ENCODE measurements around the gene KCNH3. TPM values are rescaled to one million over a fixed set of nuclear protein-coding genes. Genes with fewer than 3 reads are reported as not detected.

Gene KCNH3
- total RNA-seq, 1 experiment from 2014 or later: not detected

- Histone ChIP-seq H3K4me1 (ENCODE audit: low read length) (no peaks in the 10 kb centered on the region), H3K9ac (ENCODE audit: low read length) (no peak overlapping the region), H3K4me2 (ENCODE audit: low read depth, low read length, poor library complexity, severe bottlenecking) (no peak overlapping the region), H3K9me3 (ENCODE audit: low read length) (no peaks in the 10 kb centered on the region), H2AFZ (ENCODE audit: low read length) (no peak overlapping the region), H4K20me1 (ENCODE audit: insufficient read depth, low read depth, low read length) (no peaks in the 10 kb centered on the region), H3K27ac (ENCODE audit: low read length) (no peak overlapping the region), H3K9me2 (replicated peaks; ENCODE audit: insufficient read depth, low read length) (no peaks in the 10 kb centered on the region), H3K27me3 (ENCODE audit: low read length) (no peaks in the 10 kb centered on the region), H3K36me3 (ENCODE audit: insufficient read depth, low read length) (peaks cover 8% of the 10 kb centered on the region; the same call in 1 of the 2 replicates), H3K4me3 (ENCODE audit: low read length) (no peak overlapping the region), H3K79me2 (ENCODE audit: low read length) (no peaks in the 10 kb centered on the region)
- DNase-seq: no peak
Measured at GRCh38 chr12:49557187-49557916, 18.5 kb downstream of the KCNH3 start.

DNA sequence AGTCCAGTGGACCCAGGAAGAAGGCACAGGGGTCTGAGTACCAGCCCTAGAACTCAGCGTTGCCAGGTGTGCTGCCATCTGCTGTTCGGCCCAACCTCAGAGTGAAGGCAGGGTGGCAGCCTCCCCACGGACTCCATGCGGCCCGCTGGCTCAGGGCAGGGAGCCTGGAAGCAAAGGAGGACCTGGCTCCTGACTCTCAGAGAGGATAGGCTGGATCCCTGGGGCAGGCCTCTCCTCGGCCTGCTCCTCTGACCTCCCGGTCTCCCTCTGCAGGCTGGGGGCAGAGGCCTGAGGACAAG, 19.0 kb downstream of the KCNH3 start:
- Histone ChIP-seq H3K4me1 (ENCODE audit: low read length) (no peaks in the 10 kb centered on the region), H4K20me1 (ENCODE audit: insufficient read depth, low read depth, low read length) (no peaks in the 10 kb centered on the region), H3K9me3 (ENCODE audit: low read length) (no peaks in the 10 kb centered on the region), H3K4me3 (ENCODE audit: low read length) (no peak overlapping the region), H3K4me2 (ENCODE audit: low read depth, low read length, poor library complexity, severe bottlenecking) (no peak overlapping the region), H3K79me2 (ENCODE audit: low read length) (no peaks in the 10 kb centered on the region), H3K27ac (ENCODE audit: low read length) (no peak overlapping the region), H3K9me2 (replicated peaks; ENCODE audit: insufficient read depth, low read length) (no peaks in the 10 kb centered on the region), H3K36me3 (ENCODE audit: insufficient read depth, low read length) (peaks cover 12% of the 10 kb centered on the region; the same call in 1 of the 2 replicates), H2AFZ (ENCODE audit: low read length) (no peak overlapping the region), H3K9ac (ENCODE audit: low read length) (no peak overlapping the region), H3K27me3 (ENCODE audit: low read length) (no peaks in the 10 kb centered on the region)
- no peak for DNase-seq

DNA sequence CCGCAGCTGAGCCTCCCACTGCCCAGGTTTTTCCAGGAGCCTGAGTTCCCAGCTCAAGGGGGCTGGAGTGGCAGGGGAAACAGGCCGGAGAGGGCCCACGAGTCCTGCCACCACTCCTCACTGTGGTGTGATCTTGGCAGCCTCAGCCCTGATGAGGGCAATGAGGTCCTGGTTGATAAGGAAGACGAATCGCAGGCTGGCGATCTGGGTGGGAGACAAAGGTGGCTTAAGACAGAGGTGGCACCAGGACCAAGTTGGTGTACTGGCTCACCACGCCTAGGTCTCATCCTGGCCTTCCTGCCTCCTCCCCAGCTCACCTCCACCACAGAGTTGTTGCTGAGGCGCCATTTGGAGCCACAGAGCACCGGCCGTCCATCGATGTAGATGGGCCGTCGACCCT, 19.7 kb downstream of the KCNH3 start:
- Histone ChIP-seq H3K27me3 (ENCODE audit: low read length) (no peaks in the 10 kb centered on the region), H3K4me2 (ENCODE audit: low read depth, low read length, poor library complexity, severe bottlenecking) (no peak overlapping the region), H3K9me3 (ENCODE audit: low read length) (no peaks in the 10 kb centered on the region), H3K9me2 (replicated peaks; ENCODE audit: insufficient read depth, low read length) (no peaks in the 10 kb centered on the region), H3K79me2 (ENCODE audit: low read length) (no peaks in the 10 kb centered on the region), H3K9ac (ENCODE audit: low read length) (no peak overlapping the region), H3K4me1 (ENCODE audit: low read length) (no peaks in the 10 kb centered on the region), H3K27ac (ENCODE audit: low read length) (no peak overlapping the region), H3K4me3 (ENCODE audit: low read length) (no peak overlapping the region), H2AFZ (ENCODE audit: low read length) (no peak overlapping the region), H3K36me3 (ENCODE audit: insufficient read depth, low read length) (peaks cover 12% of the 10 kb centered on the region; the same call in 1 of the 2 replicates), H4K20me1 (ENCODE audit: insufficient read depth, low read depth, low read length) (no peaks in the 10 kb centered on the region)
- no peak for DNase-seq

DNA sequence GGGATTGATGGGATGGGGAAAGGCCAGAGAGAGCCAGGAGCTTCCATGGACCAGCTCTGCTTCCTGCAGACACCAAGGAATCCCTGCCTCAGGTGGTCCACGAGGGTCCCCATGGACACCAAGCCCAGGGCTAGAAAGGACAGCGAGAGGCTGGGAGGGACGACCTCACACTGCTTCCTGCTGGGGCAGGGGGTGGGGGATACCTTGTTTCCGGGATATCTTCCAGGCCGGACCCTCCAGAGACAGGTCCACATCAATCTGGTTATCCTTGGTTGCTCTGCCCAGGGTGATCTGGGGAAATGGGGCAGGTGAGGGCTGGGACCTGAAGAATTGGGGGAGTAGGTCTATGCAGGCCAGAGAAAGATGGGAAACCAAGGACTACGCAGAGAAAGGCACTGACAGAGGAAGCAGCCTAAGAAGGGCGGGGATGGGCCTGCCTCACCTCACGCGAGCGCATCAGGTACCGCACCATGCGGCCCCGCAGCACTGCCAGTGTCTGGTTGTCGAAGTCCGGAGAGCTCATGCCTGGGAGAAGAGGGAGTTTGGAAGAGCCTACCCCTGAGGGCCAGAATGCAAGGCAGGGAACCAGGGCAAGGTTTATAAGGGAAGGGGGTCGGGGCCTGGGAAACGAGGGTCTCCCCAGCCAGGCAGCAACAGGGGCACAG, 20.3 kb downstream of the KCNH3 start:
- Histone ChIP-seq H3K4me3 (ENCODE audit: low read length) (no peak overlapping the region), H3K27me3 (ENCODE audit: low read length) (no peaks in the 10 kb centered on the region), H3K27ac (ENCODE audit: low read length) (no peak overlapping the region), H3K36me3 (ENCODE audit: insufficient read depth, low read length) (peaks cover 12% of the 10 kb centered on the region; the same call in 1 of the 2 replicates), H3K9me3 (ENCODE audit: low read length) (no peaks in the 10 kb centered on the region), H4K20me1 (ENCODE audit: insufficient read depth, low read depth, low read length) (no peaks in the 10 kb centered on the region), H3K4me2 (ENCODE audit: low read depth, low read length, poor library complexity, severe bottlenecking) (no peak overlapping the region), H3K79me2 (ENCODE audit: low read length) (no peaks in the 10 kb centered on the region), H3K9me2 (replicated peaks; ENCODE audit: insufficient read depth, low read length) (no peaks in the 10 kb centered on the region), H3K9ac (ENCODE audit: low read length) (no peak overlapping the region), H2AFZ (ENCODE audit: low read length) (no peak overlapping the region), H3K4me1 (ENCODE audit: low read length) (no peaks in the 10 kb centered on the region)
- no peak for DNase-seq

DNA sequence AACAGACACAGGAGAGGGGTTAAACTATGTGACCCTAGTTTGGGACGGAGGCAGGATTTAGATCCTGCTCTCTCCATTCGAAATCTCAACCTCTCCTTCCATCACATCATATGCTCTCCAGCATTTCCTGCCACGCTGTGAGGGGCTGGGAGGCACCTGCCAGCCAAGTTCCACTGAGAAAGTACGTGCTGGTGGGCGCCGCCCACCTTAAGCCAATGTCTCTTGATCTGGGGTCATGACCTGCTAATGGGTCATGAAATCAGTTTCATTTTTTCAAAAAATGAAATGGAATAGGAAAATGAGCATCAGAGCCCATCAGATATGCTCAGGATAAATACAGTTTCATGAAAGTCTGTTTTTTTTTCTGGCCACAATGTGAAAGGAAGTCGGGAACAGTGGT, 21.9 kb downstream of the KCNH3 start:
- H3K79me2 ChIP-seq (ENCODE audit: low read length): peaks cover 3% of the 10 kb centered on the region; the same call in 1 of the 2 replicates
- H3K4me1 ChIP-seq (ENCODE audit: low read length): no peaks in the 10 kb centered on the region
- no peaks in the 10 kb centered on the region for H3K27me3 ChIP-seq (ENCODE audit: low read length)
- H3K36me3 ChIP-seq (ENCODE audit: insufficient read depth, low read length): peaks cover 12% of the 10 kb centered on the region; the same call in 1 of the 2 replicates
- H3K9ac ChIP-seq (ENCODE audit: low read length): no peak overlapping the region
- H2AFZ ChIP-seq (ENCODE audit: low read length): no peak overlapping the region
- H3K4me3 ChIP-seq (ENCODE audit: low read length): no peak overlapping the region
- H4K20me1 ChIP-seq (ENCODE audit: insufficient read depth, low read depth, low read length): no peaks in the 10 kb centered on the region
- no peak overlapping the region for H3K27ac ChIP-seq (ENCODE audit: low read length)
- no peaks in the 10 kb centered on the region for H3K9me3 ChIP-seq (ENCODE audit: low read length)
- H3K9me2 ChIP-seq (replicated peaks; ENCODE audit: insufficient read depth, low read length): no peaks in the 10 kb centered on the region
- no peak for DNase-seq
- no peak overlapping the region for H3K4me2 ChIP-seq (ENCODE audit: low read depth, low read length, poor library complexity, severe bottlenecking)

- no peak overlapping the region for H3K4me3 ChIP-seq (ENCODE audit: low read length)
- no peaks in the 10 kb centered on the region for H3K27me3 ChIP-seq (ENCODE audit: low read length)
- peaks cover 10% of the 10 kb centered on the region for H3K4me1 ChIP-seq (ENCODE audit: low read length)
- no peak overlapping the region for H3K4me2 ChIP-seq (ENCODE audit: low read depth, low read length, poor library complexity, severe bottlenecking)
- H4K20me1 ChIP-seq (ENCODE audit: insufficient read depth, low read depth, low read length): no peaks in the 10 kb centered on the region
- no peaks in the 10 kb centered on the region for H3K9me2 ChIP-seq (replicated peaks; ENCODE audit: insufficient read depth, low read length)
- no peak overlapping the region for H3K9ac ChIP-seq (ENCODE audit: low read length)
- H2AFZ ChIP-seq (ENCODE audit: low read length): no peak overlapping the region
- H3K79me2 ChIP-seq (ENCODE audit: low read length): peaks cover 18% of the 10 kb centered on the region
- H3K9me3 ChIP-seq (ENCODE audit: low read length): no peaks in the 10 kb centered on the region
- DNase-seq: no peak
- H3K36me3 ChIP-seq (ENCODE audit: insufficient read depth, low read length): peaks cover 12% of the 10 kb centered on the region; the same call in 1 of the 2 replicates
- H3K27ac ChIP-seq (ENCODE audit: low read length): no peak overlapping the region
Measured at GRCh38 chr12:49562233-49562632, 23.4 kb downstream of the KCNH3 start.

DNA sequence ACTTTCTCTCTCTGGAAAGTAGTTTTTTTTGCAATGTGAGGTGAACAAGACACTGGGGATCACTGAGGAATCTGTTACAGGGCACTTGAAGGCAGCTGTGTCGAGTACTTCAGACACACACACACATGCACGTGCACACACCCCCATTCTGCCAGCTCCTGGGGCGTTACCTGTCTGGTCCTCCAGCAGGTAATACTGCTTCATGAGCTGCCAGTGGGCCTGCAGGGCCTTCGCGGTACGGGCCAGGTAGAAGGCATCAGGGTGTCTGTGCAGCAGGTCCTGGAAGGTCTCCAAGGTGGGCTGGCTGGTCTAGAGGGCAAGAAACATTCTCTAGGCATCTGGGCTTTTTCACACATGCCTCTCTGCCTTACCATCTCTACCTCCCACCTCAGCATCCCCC, 24.0 kb downstream of the KCNH3 start:
- Histone ChIP-seq H3K36me3 (ENCODE audit: insufficient read depth, low read length) (peaks cover 12% of the 10 kb centered on the region; the same call in 1 of the 2 replicates), H3K27me3 (ENCODE audit: low read length) (no peaks in the 10 kb centered on the region), H3K27ac (ENCODE audit: low read length) (no peak overlapping the region), H3K9ac (ENCODE audit: low read length) (no peak overlapping the region), H3K9me3 (ENCODE audit: low read length) (no peaks in the 10 kb centered on the region), H3K79me2 (ENCODE audit: low read length) (peaks cover 22% of the 10 kb centered on the region), H3K9me2 (replicated peaks; ENCODE audit: insufficient read depth, low read length) (no peaks in the 10 kb centered on the region), H2AFZ (ENCODE audit: low read length) (no peak overlapping the region), H4K20me1 (ENCODE audit: insufficient read depth, low read depth, low read length) (no peaks in the 10 kb centered on the region), H3K4me3 (ENCODE audit: low read length) (no peak overlapping the region), H3K4me2 (ENCODE audit: low read depth, low read length, poor library complexity, severe bottlenecking) (no peak overlapping the region), H3K4me1 (ENCODE audit: low read length) (peaks cover 10% of the 10 kb centered on the region)
- no peak for DNase-seq

GRCh38 chr12:49563951-49564685, 25.3 kb downstream of the KCNH3 start:
- Histone ChIP-seq H3K79me2 (ENCODE audit: low read length) (peaks cover 33% of the 10 kb centered on the region), H3K9me2 (replicated peaks; ENCODE audit: insufficient read depth, low read length) (no peaks in the 10 kb centered on the region), H3K4me1 (ENCODE audit: low read length) (peaks cover 13% of the 10 kb centered on the region), H3K27ac (ENCODE audit: low read length) (no peak overlapping the region), H3K4me3 (ENCODE audit: low read length) (no peak overlapping the region), H2AFZ (ENCODE audit: low read length) (no peak overlapping the region), H3K27me3 (ENCODE audit: low read length) (no peaks in the 10 kb centered on the region), H3K9ac (ENCODE audit: low read length) (no peak overlapping the region), H3K9me3 (ENCODE audit: low read length) (no peaks in the 10 kb centered on the region), H4K20me1 (ENCODE audit: insufficient read depth, low read depth, low read length) (no peaks in the 10 kb centered on the region), H3K4me2 (ENCODE audit: low read depth, low read length, poor library complexity, severe bottlenecking) (no peak overlapping the region), H3K36me3 (ENCODE audit: insufficient read depth, low read length) (peaks cover 12% of the 10 kb centered on the region; the same call in 1 of the 2 replicates)
- no peak for DNase-seq
